ENCODE data around the gene OTUB1. TPM values are rescaled to one million over a fixed set of nuclear protein-coding genes. Genes with fewer than 3 reads are reported as not detected.

Gene OTUB1, protein sequence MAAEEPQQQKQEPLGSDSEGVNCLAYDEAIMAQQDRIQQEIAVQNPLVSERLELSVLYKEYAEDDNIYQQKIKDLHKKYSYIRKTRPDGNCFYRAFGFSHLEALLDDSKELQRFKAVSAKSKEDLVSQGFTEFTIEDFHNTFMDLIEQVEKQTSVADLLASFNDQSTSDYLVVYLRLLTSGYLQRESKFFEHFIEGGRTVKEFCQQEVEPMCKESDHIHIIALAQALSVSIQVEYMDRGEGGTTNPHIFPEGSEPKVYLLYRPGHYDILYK
- 122 and 124 TPM in 2 replicates for total RNA-seq
- long read RNA-seq, transcript OTUB1-201 (6 exons, 2,493 nt) = minor isoform, 14 of 42 reads
- long read RNA-seq, transcript OTUB1-209 (7 exons, 1,729 nt) = major isoform, 25 of 42 reads
- long read RNA-seq, partial matches to known transcripts = 1 of 42 reads
- long read RNA-seq, other reads (novel, unspliced or antisense) = 2 of 42 reads

DNA sequence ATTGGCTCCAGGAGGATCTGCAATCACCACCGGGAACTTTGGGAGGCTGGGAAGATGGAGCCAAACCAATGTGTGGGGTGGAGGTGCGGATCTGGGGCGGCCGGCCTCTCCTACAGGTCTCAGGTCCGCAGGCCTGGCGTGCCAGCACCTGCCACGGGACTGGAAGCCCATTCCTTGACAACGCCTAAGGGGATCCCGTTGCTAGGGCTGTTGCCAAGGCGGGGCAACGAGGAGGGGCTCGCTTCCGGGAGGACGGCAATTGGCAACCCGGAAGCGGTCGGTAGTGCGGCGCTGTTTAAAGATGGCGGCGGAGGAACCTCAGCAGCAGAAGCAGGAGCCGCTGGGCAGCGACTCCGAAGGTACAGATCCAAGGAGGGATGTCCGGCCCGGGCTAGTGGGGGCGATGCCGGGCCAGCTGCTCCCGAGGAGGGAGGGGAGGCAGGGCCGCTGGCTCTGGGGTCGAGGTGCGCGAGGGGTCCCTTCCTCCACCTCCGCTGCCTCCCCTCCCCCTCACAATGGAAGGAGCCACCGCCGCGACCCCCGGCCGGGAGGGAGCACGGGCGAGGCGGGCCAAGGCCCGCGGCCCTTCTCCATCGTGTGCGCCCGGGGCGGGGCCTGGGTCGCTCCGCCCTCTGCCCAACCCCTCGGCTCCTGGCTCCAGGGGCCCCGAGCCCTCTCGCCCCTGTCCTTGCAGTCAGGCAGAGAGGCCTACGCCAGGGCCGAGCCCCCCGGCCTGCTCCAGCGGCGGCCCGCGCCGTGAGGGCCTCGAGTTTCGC is at the start of gene OTUB1:
TSS of gene OTUB1 (plus strand) at position 283 of the 776 bp plus-strand sequence. CDS start at position 302, 19 bp downstream.
- TF ChIP-seq, protein P1, sequence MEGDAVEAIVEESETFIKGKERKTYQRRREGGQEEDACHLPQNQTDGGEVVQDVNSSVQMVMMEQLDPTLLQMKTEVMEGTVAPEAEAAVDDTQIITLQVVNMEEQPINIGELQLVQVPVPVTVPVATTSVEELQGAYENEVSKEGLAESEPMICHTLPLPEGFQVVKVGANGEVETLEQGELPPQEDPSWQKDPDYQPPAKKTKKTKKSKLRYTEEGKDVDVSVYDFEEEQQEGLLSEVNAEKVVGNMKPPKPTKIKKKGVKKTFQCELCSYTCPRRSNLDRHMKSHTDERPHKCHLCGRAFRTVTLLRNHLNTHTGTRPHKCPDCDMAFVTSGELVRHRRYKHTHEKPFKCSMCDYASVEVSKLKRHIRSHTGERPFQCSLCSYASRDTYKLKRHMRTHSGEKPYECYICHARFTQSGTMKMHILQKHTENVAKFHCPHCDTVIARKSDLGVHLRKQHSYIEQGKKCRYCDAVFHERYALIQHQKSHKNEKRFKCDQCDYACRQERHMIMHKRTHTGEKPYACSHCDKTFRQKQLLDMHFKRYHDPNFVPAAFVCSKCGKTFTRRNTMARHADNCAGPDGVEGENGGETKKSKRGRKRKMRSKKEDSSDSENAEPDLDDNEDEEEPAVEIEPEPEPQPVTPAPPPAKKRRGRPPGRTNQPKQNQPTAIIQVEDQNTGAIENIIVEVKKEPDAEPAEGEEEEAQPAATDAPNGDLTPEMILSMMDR (IDR thresholded peaks at IDR 0.05; ENCODE audit: unreplicated experiment) = no peak
- peak within 1 kb of the TSS; percentile 97 for H3K27ac Mint-ChIP-seq
- H3K4me3 Mint-ChIP-seq (ENCODE audit: low read depth) = peak within 1 kb of the TSS; percentile 98
- peak; percentile 89 for DNase-seq (ENCODE audit: low spot score, unreplicated experiment)
- H3K36me3 Mint-ChIP-seq (ENCODE audit: insufficient read depth) = peaks cover 13% of the 10 kb centered on the region
- no peaks in the 10 kb centered on the region for H3K27me3 Mint-ChIP-seq
- H3K4me1 Mint-ChIP-seq (ENCODE audit: low read depth) = peaks cover 18% of the 10 kb centered on the region
- H3K9me3 Mint-ChIP-seq (ENCODE audit: low read depth) = no peaks in the 10 kb centered on the region

DNA sequence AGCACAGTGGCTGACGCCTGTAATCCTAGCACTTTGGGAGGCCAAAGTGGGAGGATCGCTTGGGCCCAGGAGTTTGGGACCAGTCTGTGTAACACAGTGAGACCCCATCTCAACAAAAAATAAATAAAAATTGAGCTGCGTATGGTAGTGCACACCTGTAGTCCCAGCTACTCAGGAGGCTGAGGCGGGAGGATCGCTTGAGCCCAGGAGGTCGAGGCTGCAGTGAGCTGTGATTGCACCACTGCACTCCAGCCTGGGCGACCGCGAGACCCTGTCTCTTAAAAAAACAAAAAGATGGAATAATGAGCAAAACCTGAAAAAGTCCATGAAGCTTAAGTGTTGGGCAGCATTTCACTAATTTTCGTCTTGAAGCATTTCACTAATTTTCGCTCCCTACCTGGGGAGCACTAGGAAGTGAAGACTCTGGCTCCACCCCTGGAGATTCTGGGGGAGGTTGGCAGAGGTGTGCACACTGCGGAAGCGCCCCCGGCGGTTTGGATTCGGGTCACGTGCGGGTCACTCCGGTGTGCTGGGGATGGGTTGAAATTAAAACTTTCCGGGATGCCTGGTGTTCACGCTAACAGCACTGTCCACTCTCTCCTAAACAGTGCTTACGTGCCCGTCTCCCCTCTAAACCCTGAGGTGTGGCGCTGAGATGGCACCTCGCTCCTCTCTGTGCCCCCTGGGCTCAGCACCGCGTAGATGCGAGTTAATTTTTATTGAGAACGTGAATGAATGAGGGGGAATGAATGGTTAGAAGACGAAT is 48.3 kb upstream of the OTUB1 start:
- H3K36me3 Mint-ChIP-seq (ENCODE audit: insufficient read depth) = no peaks in the 10 kb centered on the region
- no peaks in the 10 kb centered on the region for H3K9me3 Mint-ChIP-seq (ENCODE audit: low read depth)
- H3K27ac Mint-ChIP-seq = peak overlapping the region; percentile 96
- peaks cover 13% of the 10 kb centered on the region for H3K4me1 Mint-ChIP-seq (ENCODE audit: low read depth)
- TF ChIP-seq, protein P1 (IDR thresholded peaks at IDR 0.05; ENCODE audit: unreplicated experiment) = no peak
- peak overlapping the region; percentile 79 for H3K4me3 Mint-ChIP-seq (ENCODE audit: low read depth)
- H3K27me3 Mint-ChIP-seq = no peaks in the 10 kb centered on the region
- no peak for DNase-seq (ENCODE audit: low spot score, unreplicated experiment)

DNA sequence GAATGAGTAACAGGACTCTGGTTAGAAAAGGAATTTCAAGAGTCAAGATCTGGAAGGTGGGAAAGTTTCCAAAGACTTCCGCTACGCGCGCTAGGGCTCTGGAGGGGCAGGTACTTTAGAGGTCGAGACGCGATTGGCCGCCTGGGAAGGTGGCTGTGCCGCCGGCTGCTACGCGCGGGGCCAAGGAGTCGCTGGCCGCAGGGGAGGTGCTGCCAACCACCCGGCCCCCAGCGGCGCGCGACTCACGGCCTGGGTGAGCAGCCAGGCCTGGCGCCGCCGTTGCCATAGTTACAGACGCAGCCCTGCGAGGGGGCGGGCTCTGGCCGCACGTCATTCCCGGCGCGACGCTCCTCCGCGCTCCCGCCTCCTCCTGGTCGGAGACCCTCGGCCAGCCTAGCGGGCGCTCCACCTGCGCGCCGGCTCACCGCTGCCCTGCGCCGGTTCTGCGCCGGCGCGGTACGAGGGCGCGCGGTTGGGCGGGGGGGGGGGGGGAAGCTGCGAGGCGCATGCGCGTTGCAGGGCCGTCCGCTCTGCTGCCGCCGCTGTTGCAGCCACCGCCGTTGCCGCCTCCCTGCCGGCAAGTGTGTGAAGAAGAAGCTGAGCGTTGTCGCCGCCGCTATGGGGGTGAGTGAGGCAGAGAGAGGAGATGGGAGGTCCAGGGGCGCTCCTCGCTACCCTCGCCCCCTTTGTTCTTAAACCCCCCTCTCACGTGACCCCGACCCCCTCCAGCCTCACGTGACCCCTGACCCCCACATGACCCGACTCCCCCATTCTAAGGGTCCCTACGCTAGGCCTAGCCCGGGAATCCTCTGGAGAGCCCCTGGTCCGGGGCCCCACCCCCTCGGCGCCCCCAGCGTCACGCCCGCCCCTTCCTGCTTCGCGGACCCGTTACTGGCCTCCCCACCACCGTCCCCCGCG is 47.5 kb upstream of the OTUB1 start, which contains the start of gene NAA40:
TSS of gene NAA40 (plus strand) at position 524 of the 918 bp plus-strand sequence. CDS start at position 619, 95 bp downstream.
- H3K27ac Mint-ChIP-seq = peak within 1 kb of the TSS; percentile 96
- H3K4me3 Mint-ChIP-seq (ENCODE audit: low read depth) = peak within 1 kb of the TSS; percentile 81
- no peaks in the 10 kb centered on the region for H3K27me3 Mint-ChIP-seq
- no peaks in the 10 kb centered on the region for H3K36me3 Mint-ChIP-seq (ENCODE audit: insufficient read depth)
- DNase-seq (ENCODE audit: low spot score, unreplicated experiment) = peak; percentile 96
- TF ChIP-seq, protein P1 (IDR thresholded peaks at IDR 0.05; ENCODE audit: unreplicated experiment) = no peak
- H3K4me1 Mint-ChIP-seq (ENCODE audit: low read depth) = peaks cover 13% of the 10 kb centered on the region
- H3K9me3 Mint-ChIP-seq (ENCODE audit: low read depth) = no peaks in the 10 kb centered on the region

DNA sequence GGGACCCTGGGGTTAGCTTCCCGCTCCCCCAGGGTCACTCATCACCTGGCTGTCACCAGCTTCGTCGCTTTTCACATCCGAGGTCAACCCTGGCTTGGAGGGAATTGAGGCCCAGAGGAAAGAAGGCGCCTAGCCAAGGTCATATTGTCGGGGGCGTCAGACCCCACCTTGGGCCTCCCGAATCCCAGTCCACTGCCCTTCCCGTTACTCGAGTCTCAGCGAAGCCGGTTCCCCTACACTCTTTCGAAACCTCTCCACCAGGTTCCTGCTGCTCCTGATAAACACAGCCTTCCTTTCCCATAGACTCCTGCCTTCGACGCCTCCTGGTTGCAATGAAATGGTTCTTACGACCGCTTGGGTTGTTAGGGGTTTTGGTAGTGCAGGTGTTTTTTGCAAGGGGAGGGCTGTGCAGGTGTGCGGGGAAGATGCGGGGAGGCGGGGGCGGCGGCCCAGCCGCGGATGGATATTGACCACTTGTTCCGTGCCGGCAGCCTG is 46.8 kb upstream of the OTUB1 start:
- peaks cover 13% of the 10 kb centered on the region for H3K4me1 Mint-ChIP-seq (ENCODE audit: low read depth)
- TF ChIP-seq, protein P1 (IDR thresholded peaks at IDR 0.05; ENCODE audit: unreplicated experiment) = no peak
- no peak for DNase-seq (ENCODE audit: low spot score, unreplicated experiment)
- H3K27me3 Mint-ChIP-seq = no peaks in the 10 kb centered on the region
- peak overlapping the region; percentile 81 for H3K4me3 Mint-ChIP-seq (ENCODE audit: low read depth)
- H3K9me3 Mint-ChIP-seq (ENCODE audit: low read depth) = no peaks in the 10 kb centered on the region
- H3K27ac Mint-ChIP-seq = peak overlapping the region; percentile 87
- H3K36me3 Mint-ChIP-seq (ENCODE audit: insufficient read depth) = no peaks in the 10 kb centered on the region

All from progenitor cell of endocrine pancreas (in vitro differentiated cells).